Forelimb muscle (tissue), 1 donor: ENCODE data around the gene TMEM97. TPM values are rescaled to one million over a fixed set of nuclear protein-coding genes. Genes with fewer than 3 reads are reported as not detected.
"Not testable (repeated sequence)": the region's sequence is repeated elsewhere in the genome, so short reads cannot be mapped to it uniquely, and the experiment has no call there.

Source experiments
- DNase-seq: peaks from one replicate; pipeline ENCODE4 v3.0.0-alpha.2; 2013; ENCODE audit warnings: low read depth
- polyA plus RNA-seq: library from polyadenylated mRNA; unstranded; fragments of 120-200 nt; gene quantifications from one replicate; pipeline ENCODE4 v1.2.1, GENCODE V29; 2013; ENCODE audit not compliant: insufficient read length

TMEM97 gene
- 17.7 TPM for polyA plus RNA-seq

- peak; percentile 86 for DNase-seq
These were observed at the start of gene TMEM97 for GRCh38 chr17:28318759-28319597. TMEM97 (plus strand) TSS chr17:28319200; CDS start chr17:28319240, 40 bp downstream.

DNA sequence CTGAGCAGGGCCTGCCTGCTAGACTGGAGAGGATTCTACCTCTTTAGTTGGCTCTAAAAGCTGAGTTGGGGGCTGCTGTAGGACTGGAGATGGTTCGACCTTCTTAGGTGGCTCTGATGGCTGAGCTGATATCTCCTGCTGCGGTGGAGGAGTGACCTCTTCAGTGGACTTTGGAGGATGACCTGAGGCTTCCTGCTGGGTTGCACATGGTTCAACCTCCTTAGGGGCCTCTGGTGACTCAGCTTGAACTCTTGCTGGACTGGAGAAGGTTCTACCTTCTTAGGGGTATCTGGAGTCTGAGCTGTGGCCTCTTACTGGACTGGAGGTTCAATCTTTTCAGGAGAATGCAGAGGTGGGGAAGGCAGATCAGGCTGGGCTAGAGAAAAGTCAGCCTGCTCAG, 48.9 kb upstream of the TMEM97 start:
- no peak for DNase-seq

- DNase-seq = no peak
These were observed 48.1 kb upstream of the TMEM97 start for GRCh38 chr17:28270926-28271325.

GRCh38 chr17:28271431-28271830, 47.6 kb upstream of the TMEM97 start:
- DNase-seq = no peak

GRCh38 chr17:28272166-28272565, 46.8 kb upstream of the TMEM97 start:
- DNase-seq = no peak

- not testable (repeated sequence) for DNase-seq
These were observed 45.7 kb upstream of the TMEM97 start for GRCh38 chr17:28273341-28273740.

DNA sequence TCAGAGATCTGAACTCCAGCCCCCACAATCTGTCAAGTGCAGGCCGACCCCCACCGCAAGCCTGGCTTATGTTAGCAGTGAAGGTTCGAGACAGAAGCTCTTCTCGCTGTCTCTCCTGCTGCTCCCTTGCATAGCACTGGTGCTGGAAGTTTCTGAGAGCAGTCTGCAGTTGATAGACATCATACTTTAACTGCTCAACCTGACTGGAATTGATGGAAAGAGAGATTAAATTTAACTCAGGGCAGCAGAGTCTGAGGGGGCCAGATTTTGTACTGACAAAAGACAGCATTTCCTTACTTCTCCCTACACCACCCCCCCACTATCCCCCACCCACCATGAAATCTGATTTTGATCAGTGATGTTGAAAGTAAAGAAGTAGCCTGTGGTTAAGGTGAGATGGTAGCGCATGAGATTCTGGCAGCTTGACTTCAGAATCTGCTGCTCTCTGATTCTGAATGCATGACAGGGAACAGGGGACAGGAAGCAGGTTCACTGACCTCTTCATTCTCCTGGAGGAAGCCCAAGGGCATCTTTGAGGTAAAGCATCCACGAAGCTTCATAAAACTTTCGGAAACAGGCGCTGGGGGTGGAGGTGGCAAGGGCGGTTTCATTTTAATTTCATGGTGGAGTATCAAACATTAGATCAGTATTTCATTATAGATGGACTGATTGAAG, 44.3 kb upstream of the TMEM97 start:
- no peak for DNase-seq

DNA sequence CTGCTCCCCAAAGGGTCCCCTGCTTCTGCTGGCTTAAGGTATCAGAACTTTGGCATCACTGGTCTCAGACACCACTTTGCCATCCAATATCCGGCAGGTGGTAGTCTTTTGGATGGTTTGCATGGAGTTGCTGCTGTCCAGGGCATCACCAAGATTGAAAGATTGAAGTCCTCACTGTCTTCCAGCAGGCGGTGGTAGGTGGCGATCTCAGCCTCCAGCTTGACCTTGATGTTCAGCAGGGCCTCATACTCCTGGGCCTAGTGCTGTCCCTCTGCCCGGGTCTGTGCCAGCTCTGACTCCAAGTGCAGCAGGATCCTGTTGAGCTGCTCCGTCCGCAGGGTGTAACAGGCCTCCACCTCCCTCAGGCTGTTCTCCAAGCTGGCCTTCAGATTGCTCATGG, 43.0 kb upstream of the TMEM97 start:
- no peak for DNase-seq

- DNase-seq = no peak
These were observed 39.6 kb upstream of the TMEM97 start for GRCh38 chr17:28279411-28279810.

- no peak for DNase-seq
These were observed 38.2 kb upstream of the TMEM97 start for GRCh38 chr17:28280826-28281225.

DNA sequence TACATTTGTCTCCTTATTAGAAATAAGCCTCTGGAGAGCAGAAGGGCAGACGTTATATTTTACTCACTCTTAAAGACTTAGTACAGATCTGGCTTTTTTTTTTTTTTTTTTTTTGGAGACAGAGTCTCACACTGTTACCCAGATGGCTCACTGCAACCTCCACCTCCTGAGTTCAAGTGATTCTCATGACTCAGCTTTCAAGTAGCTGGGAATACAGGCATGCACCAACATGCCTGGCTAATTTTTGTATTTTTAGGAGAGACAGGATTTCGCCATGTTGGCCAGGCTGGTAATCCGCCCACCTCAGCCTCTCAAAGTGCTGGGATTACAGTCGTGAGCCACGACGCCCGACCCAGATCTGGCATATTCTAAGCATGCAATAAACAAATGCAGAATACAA, 36.4 kb upstream of the TMEM97 start:
- DNase-seq = no peak

DNA sequence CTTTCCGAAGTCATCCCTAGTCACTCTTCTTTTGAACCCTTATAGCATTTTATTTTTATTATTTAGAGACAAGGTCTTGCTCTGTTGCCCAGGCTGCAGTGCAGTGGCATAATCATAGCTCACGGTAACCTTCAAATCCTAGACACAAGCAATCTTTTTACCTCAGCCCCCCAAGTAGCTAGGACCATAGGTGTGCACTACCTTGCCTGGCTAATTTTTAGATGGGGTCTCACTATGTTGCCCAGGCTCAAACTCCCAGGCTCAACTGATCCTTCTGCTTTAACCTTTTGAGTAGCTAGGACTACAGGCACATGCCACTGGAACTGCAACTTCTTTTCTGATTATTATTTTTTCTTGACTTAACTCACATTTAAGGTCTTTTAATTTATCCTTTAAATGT, 33.0 kb upstream of the TMEM97 start:
- no peak for DNase-seq

- DNase-seq = no peak
These were observed 28.3 kb upstream of the TMEM97 start for GRCh38 chr17:28290703-28291102.

DNA sequence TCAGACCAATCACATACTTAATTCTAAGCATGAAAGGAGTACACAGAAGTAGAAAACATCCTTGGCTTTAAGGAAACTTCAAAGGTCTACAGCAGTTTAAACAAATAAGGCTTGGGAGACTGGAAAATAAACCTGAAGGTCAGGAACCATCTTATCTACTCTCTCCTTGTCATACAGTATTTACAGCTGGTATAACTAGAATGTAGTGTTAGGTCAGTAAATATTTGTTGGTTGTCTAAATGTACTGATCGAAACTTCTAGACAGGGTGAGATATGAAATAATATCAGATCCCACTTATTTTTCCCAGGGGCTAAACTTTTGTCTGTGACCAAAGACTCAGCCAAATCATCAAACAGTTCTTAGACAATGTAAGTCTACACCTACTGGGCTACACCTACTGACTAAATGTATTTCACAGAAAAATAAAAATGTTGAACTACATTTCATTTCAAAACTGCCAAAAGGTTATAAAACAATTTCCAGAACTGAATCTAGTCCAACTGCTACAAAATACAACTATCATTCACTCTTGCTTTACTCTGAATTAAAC, 27.1 kb upstream of the TMEM97 start:
- DNase-seq = no peak

GRCh38 chr17:28292878-28293277, 26.1 kb upstream of the TMEM97 start:
- not testable (repeated sequence) for DNase-seq

GRCh38 chr17:28293994-28294393, 25.0 kb upstream of the TMEM97 start:
- DNase-seq = no peak

GRCh38 chr17:28295677-28296578, 23.1 kb upstream of the TMEM97 start:
- DNase-seq = no peak

- no peak for DNase-seq
These were observed 20.6 kb upstream of the TMEM97 start for GRCh38 chr17:28298449-28298848.

DNA sequence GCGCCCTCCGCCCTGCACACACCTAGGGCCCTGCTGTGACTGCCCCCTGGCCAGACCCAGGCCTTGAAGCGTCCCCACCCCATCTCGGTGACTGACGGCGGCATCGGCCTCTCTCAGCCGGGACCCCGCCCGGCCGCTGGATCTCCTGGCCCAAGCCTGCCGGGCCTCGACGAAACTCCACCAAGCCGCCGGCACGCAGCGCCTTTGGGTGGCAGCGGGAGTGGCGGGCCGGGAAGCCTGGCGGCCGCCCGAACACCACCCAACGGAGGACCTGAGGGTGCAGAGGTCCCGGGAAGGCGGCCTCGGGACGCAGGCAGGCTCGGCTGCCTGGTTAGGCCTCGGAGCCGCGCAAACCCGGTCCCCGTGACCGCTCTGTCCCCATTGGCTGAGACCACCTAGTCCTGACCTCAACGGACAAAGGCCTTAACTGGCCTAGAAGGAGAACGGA, 12.0 kb upstream of the TMEM97 start:
- no peak for DNase-seq

- DNase-seq = no peak
These were observed 5.2 kb upstream of the TMEM97 start for GRCh38 chr17:28313841-28314240.

DNA sequence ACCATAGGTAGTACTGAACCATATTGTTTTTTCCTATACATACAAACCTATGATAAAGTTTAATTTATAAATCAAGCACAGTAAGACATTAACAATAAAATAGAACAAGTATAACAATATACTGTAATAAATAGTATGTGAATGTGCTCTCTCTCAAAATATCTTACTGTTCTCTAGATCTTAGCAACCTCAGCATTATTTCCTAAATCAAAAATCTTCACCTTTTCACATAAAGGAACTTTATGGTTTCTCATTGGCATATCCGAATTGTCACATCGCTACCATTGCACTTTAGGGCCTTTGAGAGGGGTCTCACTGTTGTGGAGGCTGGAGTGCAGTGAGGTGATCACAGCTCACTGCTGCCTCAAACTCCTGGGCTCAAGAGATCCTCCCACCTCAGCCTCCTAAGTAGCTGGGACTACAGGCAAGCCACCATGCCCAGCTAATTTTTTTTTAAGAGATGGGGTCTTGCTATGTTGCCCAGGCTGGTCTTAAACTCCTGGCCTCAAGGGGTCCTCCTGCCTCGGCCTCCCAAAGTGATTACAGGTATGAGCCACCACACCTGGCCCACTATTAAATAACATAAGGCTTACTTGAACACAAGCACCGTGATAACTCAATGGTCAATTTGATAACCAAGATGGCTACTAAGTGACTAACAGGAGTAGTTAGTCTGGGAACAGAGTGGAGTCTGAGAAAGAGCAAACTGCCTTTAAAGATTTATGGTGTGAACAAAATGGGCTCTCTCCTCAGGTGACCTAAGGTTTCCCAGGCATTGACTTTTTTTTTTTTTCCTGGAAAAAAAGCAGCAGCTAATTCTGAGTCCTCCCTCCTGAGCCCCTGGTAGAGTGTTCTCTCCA, 2.9 kb upstream of the TMEM97 start:
- DNase-seq = no peak
